ENCODE measurements around the gene ITPR2.
"Not testable (repeated sequence)": the region's sequence is repeated elsewhere in the genome, so short reads cannot be mapped to it uniquely, and the experiment has no call there.

DNA sequence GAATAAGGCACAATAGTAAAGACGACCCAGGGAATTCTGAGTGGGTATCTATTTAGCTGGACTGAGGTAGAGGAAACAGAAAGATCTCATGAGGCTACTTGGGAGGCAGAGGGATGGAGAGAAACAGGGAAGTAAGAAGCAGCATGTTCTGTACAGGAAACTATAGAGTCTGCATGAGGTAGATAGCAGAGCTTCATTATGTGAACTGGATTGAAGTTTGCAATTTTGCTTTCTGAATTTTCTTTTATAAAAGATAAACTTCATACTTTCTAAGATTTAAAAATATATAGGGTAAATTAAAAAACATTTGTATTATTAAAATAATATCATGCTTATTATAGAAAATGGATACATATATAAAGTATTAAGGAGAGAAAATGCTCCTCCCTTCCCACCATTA, 399.3 kb downstream of the ITPR2 start:
- not testable (repeated sequence) for TF ChIP-seq POLR2A (IDR thresholded peaks at IDR 0.05)
- TF ChIP-seq, protein P1, sequence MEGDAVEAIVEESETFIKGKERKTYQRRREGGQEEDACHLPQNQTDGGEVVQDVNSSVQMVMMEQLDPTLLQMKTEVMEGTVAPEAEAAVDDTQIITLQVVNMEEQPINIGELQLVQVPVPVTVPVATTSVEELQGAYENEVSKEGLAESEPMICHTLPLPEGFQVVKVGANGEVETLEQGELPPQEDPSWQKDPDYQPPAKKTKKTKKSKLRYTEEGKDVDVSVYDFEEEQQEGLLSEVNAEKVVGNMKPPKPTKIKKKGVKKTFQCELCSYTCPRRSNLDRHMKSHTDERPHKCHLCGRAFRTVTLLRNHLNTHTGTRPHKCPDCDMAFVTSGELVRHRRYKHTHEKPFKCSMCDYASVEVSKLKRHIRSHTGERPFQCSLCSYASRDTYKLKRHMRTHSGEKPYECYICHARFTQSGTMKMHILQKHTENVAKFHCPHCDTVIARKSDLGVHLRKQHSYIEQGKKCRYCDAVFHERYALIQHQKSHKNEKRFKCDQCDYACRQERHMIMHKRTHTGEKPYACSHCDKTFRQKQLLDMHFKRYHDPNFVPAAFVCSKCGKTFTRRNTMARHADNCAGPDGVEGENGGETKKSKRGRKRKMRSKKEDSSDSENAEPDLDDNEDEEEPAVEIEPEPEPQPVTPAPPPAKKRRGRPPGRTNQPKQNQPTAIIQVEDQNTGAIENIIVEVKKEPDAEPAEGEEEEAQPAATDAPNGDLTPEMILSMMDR (IDR thresholded peaks at IDR 0.05) = not testable (repeated sequence)

Data from tibial nerve (tissue), 3 donors.